Measurements from ENCODE around the gene IGFBP1.

IGFBP1 gene

GRCh38 chr7:45909561-45909960 lies 21.3 kb downstream of the IGFBP1 start:
- DNase-seq: no peak

DNA sequence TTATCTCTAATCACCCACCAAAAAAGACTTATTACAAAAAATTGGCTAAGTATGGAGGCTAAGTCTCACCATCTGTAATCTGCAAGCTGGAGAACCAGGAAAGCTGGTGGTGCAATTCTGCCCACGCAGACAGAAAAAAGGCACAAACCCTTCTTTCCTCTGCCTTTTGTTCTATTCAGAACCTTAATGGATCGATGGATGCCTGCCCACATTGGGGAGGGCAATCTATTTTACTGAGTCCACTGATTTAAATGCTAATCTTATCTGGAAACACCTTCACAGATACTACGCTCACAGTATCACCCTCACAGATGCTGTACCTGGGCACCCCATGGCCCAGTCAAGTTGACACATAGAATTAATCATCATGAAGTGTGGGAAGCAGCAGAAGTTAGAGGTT lies 22.6 kb downstream of the IGFBP1 start:
- DNase-seq: no peak

DNA sequence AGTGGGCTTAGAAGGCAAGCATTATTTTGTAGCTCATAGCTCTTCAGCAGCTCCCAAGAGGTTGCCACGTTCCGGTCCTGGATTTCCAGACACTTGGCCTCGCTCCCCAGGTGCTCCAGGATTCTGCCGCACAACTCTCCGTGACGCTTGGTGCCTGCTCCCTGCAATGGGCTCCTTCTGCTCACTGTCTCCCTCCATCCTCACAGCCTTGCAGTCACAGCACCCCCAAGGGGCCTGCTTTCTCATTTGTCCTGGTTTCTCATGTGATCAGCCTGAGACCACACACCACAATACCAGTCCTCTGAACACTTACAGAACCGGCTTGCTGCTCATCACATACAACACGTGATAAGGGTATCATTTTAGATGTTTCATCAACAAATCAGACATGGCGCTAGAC lies 23.0 kb downstream of the IGFBP1 start:
- no peak for DNase-seq

DNA sequence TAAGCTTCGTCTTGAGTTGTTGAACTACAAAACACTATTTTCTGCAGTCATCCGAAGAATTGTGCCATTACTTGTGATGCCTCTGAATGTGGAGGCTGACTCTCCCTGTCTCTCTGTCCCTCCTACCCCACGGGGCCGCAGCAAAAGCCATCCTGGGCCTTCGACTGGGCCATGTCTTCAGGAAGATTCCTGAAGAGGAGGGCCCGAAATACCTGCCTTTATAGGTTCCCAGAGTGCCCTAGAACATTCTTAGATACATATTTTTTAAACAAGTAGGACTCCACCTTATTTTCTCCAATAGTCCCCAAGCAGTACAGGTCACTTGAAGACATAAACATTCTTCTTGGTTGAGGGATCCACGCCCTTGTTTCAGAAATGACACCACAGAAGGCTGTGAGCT lies 24.7 kb downstream of the IGFBP1 start:
- DNase-seq: no peak

DNA sequence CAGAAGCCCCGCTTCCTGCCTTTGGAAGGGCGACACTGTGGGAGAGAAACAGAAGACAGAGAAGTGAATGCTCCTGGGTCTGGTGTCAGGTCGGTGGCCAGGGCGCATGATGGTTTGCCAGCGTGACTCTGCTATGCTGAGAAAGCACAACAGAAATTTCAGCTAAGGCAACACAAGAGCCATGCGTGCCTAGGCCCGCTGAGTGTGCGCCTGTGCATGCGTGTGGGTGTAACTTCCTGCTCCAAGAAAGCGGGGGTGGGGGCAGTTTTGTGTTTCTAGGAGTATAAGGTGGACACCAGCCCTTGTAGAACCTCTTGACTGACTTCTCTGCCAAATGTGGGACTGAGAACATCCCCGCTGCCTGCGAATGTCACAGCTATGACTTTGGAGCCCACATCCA lies 26.6 kb downstream of the IGFBP1 start:
- no peak for DNase-seq

- no peak for DNase-seq
Observed at GRCh38 chr7:45915606-45916005, 27.3 kb downstream of the IGFBP1 start.

DNA sequence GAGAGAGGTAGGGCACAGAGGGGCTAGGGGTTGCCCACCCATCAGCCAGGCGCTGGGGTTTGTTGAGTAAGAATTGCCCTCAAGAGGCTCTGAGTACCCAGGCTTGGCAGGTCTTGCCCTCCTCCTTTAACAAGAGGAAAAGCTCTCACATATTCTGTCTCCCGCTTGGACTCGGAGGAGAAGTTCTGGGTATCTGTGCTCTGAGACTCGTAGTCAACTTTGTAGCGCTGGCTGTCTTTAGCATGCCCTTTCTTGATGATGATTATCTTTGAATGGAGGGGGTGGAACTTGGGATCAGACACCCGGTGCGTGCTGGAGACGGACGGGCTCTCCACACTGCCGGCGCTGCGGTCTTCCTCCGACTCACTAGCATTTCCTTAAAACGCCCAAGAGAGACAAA lies 28.8 kb downstream of the IGFBP1 start:
- DNase-seq: no peak

DNA sequence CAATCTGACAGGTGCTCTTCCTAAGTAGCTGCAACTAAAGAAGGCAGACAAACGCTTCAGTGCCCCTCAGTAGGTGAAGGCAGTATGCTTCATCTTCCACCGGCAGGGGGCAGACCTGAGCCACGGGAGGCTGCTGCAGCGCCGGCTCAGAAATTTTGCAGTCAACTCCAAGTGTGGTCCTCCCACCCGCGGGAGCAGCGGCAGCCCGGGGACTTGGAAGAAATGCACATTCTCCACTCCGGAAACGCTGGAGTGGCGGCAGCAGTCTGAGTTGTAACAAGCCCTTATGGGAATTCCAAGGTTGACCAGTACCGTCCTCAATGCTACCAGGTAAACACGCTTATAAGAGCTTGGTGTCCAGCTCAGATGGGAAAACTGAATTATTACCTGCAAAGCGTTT lies 29.4 kb downstream of the IGFBP1 start:
- peak; percentile 27 for DNase-seq

DNA sequence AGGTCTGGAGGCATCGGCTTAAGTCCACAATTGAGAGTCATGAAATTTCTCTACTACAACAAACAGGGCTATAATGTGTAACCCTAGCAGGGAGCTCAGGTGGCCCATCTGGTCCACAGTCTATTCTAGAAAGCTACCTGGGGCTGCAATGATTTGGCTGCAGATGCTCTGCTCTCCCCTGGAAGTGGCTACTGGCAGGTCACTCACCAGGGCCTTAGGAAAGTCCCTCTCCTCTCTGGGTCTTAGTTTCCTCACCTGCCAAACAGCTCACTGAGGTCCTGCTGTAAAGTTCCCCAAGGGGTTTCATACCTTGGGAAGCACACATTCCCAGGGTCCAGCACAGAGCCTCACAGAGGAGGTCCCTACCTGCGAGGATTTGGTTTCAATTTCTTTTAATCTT lies 30.3 kb downstream of the IGFBP1 start:
- DNase-seq: no peak

DNA sequence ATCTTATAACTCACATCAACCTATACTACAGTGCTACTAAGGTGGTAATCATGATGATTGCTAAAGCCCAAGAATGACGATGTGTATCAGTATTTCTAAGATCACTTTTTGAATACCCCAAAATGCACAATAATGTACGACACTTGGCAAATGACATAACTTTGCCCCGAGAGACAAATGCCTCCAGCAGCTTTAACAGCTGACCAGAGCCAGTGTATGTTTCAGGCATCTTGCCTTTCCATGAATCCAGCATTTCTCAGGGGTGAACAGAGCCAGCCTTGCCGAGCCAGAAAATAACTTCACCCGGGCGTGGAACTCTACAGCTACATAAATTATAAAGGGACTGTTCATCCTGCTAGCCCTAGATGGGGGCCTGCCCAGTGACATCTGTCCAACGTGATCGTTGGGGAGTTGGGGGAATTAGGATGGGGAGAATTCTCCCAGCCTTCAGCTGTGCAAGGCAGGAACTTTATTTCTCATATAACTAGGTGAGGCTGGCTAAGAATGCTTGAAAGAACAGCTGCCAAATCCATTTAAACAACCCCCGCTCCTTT lies 31.0 kb downstream of the IGFBP1 start:
- DNase-seq: no peak

DNA sequence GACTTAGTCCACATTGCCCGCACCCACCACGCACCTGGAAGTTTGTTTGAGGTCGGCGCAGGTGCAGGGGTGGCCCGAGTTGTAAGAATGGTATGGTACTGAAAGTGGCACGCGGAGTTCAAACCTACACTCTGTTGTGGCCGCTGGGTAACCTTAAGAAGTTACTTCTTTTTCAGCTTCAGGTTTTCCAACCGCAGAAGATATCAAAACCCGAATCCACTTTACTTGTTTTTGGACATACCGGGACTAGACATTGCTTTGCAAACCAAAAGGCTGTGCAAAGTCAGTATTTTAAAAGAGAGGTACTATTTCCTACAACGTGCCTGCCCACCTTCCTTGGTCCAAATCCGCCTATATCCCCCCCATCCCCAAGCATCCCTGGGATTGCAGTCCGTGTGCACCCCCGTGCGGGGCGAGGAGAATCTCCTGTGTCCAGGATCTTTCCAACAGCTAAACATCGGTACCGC lies 31.7 kb downstream of the IGFBP1 start:
- no peak for DNase-seq

DNA sequence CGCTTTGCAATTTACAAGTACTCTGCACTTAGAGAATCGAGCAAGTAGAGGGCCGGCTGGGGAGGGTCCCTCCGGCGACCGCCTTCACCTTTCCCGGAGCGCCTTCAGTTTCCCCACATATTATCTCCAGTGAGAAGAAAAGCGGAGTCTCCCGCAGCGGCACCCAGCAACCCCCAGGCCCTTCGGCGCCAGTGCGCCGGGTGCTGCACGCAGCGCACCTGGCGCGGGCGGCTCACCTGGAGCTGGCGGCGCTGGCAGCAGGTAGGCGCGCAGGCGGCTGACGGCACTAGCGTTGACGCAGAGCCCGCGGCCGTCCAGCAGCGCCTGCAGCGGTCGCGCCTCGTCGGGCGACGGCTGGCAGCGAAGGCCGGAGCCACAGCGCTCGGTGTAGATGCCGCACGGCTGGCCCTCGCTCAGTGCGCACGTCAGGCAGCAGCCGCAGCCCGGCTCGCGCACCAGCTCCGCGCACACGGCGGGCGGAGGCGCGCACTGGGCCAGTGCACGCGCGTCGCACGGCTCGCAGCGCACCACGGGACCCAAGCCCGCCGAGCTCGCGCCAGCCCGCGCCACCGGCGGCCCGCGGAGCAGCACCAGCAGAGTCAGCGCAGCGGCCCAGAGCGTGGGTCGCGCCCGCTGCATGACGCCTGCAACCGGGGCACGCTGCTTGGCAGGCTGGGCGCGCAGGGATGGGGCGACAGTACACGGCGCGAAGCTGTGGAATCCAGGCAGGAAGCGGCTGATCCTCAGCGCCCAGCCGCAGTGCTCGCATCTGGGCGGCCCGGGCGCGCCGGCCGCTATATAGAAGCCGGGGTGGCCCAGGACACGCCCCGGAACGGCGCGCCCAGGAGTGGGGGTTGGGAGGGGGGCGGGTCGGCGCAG lies 32.5 kb downstream of the IGFBP1 start, which contains the start of gene IGFBP3:
Gene IGFBP3, minus strand, starts transcription at position 771 of the 879 bp plus-strand sequence. Its CDS starts 132 bp downstream, at position 639.
- peak; percentile 35 for DNase-seq

- DNase-seq: no peak
Observed at GRCh38 chr7:45921381-45921698, 33.1 kb downstream of the IGFBP1 start.

DNA sequence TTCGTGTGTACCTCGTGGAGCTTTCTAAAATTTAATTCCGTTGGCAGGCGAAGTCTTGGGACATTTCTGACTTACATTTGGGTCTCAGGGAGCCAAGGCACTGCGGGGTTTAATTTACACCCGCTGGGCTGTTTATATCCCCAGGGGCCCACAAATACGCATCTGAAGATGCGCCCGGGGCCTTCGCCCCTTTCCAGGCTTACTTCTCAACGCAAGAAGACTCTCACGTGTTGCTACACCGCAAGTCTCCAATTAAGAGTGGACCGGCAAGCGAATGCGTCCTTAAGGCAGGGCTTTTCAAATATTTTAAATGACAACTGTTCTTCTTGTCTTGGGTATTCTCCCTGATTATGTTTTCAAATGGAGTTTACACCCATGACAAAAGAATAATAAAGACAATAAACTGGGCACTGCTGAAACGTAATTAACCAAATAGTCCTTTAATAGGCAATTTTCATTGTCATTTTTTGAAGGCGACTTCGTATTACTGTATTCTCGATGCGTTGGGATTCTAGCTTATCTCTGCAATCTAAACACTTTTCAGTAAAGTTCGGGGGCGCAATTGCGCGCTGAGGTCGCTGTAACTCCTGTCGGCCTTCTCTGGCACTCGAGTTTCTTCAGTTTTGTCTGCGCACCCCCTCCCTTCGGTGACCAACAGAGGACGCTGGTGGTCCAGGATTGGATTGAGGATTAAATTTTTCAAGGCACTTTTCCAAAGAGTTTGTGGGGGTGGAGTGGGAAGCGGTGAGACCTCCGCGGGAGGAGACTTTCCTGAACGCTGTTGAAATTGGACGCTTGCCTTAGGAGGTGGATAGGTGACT lies 33.6 kb downstream of the IGFBP1 start:
- peak; percentile 37 for DNase-seq

DNA sequence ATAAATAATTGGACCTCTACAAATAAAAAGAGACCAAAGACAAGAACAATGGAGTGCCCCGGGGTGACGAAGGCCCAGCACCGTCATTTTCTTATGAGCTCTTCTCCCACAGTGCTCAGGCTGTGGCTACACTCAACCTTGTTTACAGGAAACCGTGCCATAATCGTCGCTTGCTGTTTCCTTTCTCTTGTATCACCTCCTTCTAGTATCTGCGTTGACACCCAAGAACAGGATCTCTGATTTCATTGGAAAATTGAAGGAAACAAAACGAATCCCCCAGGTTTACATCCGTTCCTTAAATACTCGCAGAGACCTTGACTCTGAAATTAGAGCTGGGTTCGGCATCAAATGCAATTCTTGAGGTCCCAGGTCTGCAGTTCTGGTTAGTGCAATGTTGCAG lies 34.5 kb downstream of the IGFBP1 start:
- DNase-seq: peak; percentile 4

DNA sequence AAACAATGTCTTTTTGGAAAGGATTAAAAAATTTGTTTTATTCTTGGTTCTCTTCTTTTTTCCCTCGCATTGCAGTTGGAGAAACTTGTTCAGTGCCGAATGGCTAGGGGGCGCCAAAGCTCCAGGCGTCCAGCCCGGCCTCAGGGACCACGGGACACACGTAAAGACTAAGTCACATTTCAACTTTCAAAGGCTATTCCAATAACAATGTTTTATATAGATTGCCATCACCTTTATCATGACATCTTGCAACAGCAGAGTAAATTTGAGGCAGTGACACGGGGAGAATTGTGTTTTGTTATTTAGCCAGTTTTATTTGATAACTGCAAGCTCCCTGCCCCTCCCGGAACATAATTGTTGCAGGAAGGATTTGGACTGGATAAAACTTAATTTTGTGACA lies 35.0 kb downstream of the IGFBP1 start:
- DNase-seq: peak; percentile 40

- DNase-seq: no peak
Observed at GRCh38 chr7:45923818-45924217, 35.5 kb downstream of the IGFBP1 start.

- no peak for DNase-seq
Observed at GRCh38 chr7:45924283-45924682, 36.0 kb downstream of the IGFBP1 start.

- DNase-seq: no peak
Observed at GRCh38 chr7:45927721-45928120, 39.4 kb downstream of the IGFBP1 start.

DNA sequence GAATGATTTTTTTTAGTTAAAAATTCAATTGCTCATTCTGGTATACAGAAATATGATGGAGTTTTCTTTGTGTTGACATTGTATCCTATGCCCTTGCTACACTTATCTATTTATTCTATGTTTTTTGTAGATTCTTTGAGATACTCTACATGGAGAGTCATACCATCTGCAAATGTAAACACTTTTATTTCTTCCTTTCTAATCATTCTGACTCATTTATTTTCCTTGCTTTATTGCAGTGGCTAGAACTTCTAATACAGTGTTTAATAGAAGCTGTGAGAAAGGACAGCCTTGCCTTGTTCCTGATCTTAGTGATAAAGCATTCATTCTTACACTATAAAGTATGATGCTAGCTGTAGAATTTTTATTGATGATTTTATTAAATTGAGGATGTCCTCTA lies 42.7 kb downstream of the IGFBP1 start:
- no peak for DNase-seq

- DNase-seq: no peak
Observed at GRCh38 chr7:45937301-45937700, 49.0 kb downstream of the IGFBP1 start.

DNA sequence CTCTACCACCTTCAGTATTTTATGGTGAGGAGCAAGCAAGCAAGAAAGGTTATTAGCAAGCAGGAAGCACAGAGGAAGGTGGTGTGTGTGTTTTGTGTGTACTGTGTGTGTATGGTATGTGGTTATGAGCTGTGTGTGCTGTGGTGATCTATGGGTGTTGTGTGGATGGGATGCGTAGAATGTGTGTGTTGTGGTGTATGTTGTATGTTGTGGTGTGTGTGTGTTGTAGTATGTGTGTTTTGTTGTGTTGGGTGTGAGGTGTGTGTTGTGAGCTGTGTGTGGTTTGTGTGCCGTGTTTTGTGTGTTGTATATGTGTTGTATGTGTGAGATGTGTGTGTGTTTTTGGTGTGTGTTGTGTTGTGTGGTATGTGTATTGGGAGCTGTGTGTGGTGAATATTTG lies 49.6 kb downstream of the IGFBP1 start:
- DNase-seq: no peak

- DNase-seq: no peak
Observed at GRCh38 chr7:45938626-45939302, 50.5 kb downstream of the IGFBP1 start.

All from DMS153 (cell line).